ENCODE measurements around the gene RERE.
"Not testable (repeated sequence)": the region's sequence is repeated elsewhere in the genome, so short reads cannot be mapped to it uniquely, and the experiment has no call there.

The RERE gene

GRCh38 chr1:8633741-8634501 lies 183.5 kb downstream of the RERE start:
- DNase-seq (ENCODE audit: low read depth): no peak

GRCh38 chr1:8632102-8632501 lies 185.3 kb downstream of the RERE start:
- no peak for DNase-seq (ENCODE audit: low read depth)

DNA sequence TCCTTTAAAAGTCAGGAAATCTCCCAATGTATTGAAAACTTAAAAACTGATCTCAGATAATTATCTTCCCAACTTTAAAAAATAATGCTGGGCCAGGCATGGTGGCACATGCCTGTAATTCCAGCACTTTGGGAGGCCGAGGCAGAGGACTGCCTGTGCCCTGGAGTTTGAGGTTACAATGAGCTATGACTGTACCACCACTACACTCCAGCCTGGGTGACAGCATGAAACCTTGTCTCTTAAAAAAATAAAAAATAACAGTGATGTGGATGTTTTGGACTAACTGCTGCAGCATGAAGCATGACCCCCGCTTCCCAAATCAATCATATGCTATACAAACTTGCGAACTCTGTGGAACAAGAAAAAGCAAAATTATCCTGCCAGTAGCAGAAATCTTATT lies 186.3 kb downstream of the RERE start:
- no peak for DNase-seq (ENCODE audit: low read depth)

GRCh38 chr1:8629241-8630091 lies 188.0 kb downstream of the RERE start:
- no peak for DNase-seq (ENCODE audit: low read depth)

- DNase-seq (ENCODE audit: low read depth): no peak
Measured at GRCh38 chr1:8628606-8629005, 188.8 kb downstream of the RERE start.

DNA sequence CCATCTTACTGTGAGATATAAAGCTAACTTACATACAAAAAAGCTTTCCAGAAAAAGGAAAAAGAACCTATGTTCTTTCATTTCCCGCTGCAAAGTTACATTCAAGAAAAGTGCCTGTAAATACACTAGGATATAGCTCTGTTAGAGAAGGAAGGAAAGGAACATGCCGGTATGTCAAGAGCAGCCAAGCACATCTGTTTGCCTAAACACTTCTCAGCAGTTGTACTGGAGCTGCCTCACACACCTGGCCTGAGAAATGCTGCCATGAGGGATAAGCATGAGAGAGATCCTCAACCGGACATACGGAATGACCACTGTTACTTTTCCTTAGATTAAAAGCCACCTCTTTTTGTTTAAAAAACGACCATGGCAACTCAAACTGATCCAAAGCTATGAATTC lies 189.7 kb downstream of the RERE start:
- no peak for DNase-seq (ENCODE audit: low read depth)

DNA sequence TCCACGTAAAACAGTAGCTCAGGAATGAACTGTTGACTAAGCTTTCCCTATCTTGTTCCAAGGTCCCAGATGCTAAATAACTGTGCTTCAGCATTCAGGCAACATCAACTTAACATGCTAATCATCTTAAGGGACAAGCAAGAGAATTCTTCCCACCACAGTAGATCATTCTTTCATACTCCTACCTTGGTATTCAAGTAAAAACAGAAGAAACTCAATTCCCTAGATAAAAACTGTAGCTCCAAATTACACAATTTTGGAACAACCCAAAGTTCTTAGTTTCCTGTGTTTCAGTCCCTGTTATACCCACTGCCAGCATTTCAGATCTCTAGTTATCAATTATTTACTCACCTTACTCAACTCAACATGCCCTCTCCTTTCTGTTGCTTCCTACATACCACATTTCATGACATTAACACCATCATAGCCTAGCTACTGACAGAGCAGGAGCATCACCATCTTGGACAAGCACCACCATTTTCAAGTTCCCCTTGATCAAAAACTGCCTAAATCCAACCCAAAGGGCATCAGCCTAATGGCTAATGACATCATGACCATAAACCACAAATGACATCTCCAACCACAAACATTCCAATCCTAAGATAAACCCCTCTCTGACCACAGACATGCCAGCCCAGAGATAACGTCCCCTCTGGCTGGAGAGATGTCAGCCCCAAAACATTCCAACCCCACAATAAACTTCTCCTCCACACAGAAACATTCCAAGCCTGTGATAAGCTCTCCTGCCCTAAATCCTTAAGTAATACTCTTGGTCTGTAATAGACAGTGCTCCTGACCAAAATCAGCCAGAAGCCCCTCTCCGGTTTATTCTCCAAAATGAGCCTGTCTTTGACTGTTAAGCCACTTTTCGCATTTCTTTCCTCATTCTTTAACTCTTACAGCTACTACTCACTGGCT lies 191.2 kb downstream of the RERE start:
- DNase-seq (ENCODE audit: low read depth): no peak

DNA sequence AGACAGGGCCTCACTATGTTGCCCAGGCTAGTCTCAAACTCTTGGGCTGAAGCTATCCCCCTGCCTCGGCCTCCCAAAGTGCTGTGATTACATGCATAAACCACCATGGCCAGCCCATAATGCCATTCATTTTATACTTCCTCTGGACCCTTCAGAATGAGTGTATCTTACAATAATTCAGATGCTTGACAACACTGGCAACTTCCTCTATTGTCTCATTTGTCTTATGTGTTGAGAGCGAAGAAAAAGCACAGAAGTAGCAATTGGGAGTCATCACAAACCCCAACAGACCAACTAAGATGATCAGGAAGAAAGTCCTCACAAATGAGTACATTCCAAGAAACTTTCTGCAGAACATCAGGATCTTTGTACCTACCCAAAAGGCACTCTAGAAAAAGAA lies 191.9 kb downstream of the RERE start:
- no peak for DNase-seq (ENCODE audit: low read depth)

DNA sequence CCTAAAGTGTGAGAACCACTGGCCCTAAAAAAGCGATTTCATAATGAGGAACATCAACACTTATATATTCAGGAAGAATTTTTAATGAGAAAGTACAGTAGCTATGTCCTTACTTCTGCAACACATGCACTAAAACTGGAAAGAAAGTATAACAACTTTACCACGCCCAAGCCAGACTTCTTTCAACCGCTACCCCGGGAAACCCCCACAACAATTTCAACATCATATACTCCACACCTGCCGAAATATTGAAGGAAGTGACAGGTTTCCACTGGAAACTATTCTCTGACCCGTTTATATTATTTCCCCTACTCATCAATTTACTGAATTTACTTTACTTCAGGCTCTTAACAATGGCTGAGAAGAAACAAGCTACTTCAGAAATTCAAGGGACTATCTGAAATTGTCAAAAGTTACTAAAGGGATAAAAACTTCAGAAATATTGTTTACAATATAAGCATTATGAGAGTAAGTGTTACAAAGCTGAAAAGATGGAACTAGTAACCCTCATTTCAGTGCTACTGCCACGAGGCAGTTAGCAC lies 193.7 kb downstream of the RERE start:
- not testable (repeated sequence) for DNase-seq (ENCODE audit: low read depth)

- not testable (repeated sequence) for DNase-seq (ENCODE audit: low read depth)
Measured at GRCh38 chr1:8621785-8622348, 195.6 kb downstream of the RERE start.

DNA sequence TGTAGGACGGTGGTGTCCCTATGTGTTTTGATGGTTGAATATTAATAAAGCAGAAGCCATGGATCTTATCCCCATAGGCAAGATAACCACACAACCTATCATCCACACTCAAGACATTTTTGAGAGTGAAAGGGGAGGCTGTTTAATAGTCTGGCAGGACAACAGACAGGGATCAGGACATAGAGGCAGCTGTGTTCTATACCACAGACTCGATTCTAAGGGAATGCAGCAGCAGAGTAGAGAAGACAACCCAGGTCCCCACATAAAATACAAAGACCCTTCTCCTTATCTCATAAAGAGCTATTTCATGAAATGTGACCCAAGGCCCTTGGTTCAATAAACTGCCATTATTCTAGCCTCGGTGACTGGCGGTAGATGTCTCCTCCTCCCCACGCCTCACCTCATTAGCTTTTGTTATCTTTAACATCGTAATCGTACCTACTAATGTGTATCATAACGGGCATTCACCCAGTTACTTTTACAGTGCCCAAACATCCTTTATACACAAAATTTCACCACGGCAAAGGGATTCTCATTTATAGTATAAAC lies 196.3 kb downstream of the RERE start:
- not testable (repeated sequence) for DNase-seq (ENCODE audit: low read depth)

GRCh38 chr1:8619917-8620502 lies 197.4 kb downstream of the RERE start:
- not testable (repeated sequence) for DNase-seq (ENCODE audit: low read depth)

DNA sequence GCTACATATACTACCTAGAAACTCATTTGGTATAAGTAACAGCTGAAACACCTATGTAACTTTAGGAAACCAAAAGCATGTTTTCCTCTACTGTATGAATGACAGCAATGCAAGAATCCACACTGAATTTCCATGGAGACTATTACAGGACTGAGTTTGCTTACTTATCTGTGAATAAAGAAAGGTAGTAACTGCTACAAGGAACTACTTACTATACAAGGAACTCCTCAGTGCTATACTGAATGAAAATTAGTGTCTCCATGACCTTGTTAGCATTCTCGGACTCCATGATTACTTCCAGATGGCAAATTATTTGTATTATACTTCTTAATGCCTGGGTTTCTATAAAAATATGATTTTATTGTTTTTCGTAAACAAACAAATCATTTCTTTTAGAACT lies 198.0 kb downstream of the RERE start:
- DNase-seq (ENCODE audit: low read depth): not testable (repeated sequence)

DNA sequence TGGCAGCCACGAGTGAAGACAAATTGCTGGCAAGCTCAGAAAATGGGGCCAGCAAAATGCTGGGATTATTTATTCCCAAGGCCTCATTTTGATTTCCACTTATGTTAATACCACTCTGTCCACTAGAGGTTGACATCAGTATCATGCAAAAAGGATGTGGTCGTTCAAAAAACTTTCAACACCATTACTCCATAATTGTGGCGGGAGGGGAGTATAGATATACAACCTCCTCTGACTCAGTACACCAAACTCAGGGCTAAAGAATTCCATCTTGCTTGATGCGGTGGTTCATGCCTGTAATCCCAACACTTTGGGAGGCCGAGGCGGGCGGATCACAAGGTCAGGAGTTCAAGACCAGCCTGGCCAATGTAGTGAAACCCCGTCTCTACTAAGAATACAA lies 200.6 kb downstream of the RERE start:
- not testable (repeated sequence) for DNase-seq (ENCODE audit: low read depth)

- not testable (repeated sequence) for DNase-seq (ENCODE audit: low read depth)
Measured at GRCh38 chr1:8611634-8612515, 205.6 kb downstream of the RERE start.

DNA sequence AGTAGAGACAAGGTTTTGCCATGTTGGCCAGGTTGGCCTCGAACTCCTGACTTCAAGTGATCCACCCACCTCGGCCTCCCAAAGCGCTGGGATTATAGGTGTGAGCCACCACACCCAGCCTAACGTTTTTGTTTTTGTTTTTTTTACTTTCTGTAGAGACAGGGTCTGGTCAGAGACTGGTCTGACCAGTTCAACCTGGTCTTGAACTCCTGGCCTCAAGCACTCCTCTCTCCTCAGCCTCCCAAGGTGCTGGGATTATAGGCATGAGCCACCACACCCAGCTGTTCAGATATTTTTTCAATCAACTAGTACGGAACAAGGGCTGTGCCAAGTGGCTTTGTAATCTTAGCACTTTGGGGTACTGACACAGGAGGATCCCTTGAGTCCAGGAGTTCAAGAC lies 209.5 kb downstream of the RERE start:
- DNase-seq (ENCODE audit: low read depth): no peak

DNA sequence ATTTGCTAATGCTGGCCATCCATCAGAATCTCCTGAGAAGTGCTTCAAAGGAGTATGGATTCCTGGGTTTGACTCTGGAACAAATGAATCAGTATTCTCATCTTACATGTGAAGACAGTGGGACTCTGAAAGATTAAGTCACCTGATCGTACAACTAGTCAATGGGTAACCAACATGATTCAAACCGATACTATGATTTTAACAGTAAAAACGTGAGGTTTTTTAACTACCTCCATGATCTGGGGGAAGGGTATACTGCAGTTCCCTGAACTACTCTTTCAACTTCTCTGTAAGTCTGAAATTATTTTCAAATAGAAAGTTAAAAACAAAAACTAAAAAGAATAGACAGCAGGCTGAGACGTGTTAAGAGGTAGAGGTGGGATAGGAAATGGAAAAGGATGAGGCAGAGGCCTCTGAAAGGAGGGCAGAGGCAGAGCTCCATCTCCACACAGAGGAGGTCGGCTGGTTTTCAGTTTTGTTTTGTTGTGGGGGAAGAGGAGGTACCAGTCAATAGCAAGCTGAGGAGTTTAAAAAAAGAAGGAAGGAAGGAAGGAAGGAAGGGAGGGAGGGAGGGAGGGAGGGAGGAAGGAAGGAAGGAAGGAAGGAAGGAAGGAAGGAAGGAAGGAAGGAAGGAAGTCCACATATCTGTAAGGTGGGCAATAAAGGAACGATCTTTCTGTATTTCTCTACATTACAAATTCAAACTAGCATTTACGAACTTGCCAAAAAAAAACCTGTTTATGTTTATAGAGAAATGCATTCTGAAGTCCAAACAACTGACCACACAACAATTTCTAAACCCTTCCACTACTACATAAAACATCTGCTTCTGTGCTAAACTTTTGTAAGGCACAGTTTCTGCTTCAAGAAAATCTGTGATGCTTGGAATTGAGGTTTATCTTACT lies 213.1 kb downstream of the RERE start:
- no peak for DNase-seq (ENCODE audit: low read depth)

DNA sequence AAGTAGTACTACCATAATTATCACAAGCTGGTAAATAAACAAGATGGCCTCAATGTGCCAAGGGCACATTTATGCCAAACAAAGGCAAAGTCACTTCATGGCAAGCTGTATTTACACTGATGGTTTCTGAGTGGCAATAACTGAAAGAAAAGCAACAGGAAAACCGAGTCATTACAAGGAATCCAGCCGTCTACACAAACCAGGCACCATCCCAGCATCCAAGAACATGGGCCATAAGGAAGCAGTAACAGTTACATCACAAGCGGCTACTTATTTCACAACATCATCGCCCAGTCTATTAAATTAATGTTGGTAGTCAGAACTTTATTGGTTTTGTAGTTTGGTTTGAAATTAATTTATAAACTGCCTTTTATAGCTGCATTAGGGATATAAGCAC lies 214.2 kb downstream of the RERE start:
- DNase-seq (ENCODE audit: low read depth): no peak

All from stimulated activated CD8-positive, alpha-beta memory T cell treated with anti-CD3 and anti-CD28 coated beads, Interleukin-12 subunit alpha, Interleukin-12 subunit beta, amount 100 ng/mL, for 4 hours (primary cell).